Spleen (tissue), 7 donors: Measurements from ENCODE around the gene EIPR1.

Experiments
- POLR2A ChIP-seq, 3 donors: fragments of 450-650 bp; IDR thresholded peaks; one replicate each; pipeline ENCODE4 v1.5.1; 2017; ENCODE audit warnings: antibody characterized with exemption in 3 of 3, mild to moderate bottlenecking in 1 of 3
- POLR2AphosphoS5 ChIP-seq, 3 donors: sonication (generic); formaldehyde crosslinking; IDR thresholded peaks; one replicate each; pipeline ENCODE4 v1.5.1; 2017; ENCODE audit warnings: antibody characterized with exemption in 3 of 3
- TF ChIP-seq, protein P1 (sequence below), 11 experiments: fragments of 200-600 bp in 7 of 11; fragments of 450-650 bp in 4 of 11; sonication (generic) in 4 of 11; IDR thresholded peaks in 8 of 11; conservative IDR thresholded peaks in 3 of 11; 1 replicate in 7 of 11; 2 replicates in 4 of 11; pipeline versions ENCODE4 v1.4.0 to v1.8.0; 2016 to 2021; ENCODE audit warnings: antibody characterized with exemption in 11 of 11, inconsistent platforms in 4 of 11, mild to moderate bottlenecking in 1 of 11
- donor health status: DM: no; HTN: no; CAD: no; lungs with moderate emphysema.
- donor health status: DM: no; HTN: no; CAD: no.
- donor health status: DM: no; HTN: no; CAD: no.

DNA sequence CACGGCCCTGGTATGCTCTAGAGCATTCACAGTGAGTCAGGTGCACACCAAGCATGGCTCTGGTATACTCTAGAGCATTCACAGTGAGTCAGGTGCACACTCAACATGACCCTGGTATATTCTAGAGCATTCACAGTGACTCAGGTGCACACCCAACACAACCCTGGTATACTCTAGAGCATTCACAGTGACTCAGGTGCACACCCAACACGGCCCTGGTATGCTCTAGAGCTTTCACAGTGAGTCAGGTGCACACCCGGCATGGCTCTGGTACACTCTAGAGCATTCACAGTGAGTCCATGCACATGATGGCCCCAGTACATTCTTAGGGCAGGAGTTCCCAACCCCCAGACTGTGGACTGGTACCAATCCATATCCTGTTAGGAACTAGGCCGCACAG, 158.1 kb downstream of the EIPR1 start:
- TF ChIP-seq, protein P1, sequence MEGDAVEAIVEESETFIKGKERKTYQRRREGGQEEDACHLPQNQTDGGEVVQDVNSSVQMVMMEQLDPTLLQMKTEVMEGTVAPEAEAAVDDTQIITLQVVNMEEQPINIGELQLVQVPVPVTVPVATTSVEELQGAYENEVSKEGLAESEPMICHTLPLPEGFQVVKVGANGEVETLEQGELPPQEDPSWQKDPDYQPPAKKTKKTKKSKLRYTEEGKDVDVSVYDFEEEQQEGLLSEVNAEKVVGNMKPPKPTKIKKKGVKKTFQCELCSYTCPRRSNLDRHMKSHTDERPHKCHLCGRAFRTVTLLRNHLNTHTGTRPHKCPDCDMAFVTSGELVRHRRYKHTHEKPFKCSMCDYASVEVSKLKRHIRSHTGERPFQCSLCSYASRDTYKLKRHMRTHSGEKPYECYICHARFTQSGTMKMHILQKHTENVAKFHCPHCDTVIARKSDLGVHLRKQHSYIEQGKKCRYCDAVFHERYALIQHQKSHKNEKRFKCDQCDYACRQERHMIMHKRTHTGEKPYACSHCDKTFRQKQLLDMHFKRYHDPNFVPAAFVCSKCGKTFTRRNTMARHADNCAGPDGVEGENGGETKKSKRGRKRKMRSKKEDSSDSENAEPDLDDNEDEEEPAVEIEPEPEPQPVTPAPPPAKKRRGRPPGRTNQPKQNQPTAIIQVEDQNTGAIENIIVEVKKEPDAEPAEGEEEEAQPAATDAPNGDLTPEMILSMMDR (IDR thresholded peaks at IDR 0.05 in 8 of 11, conservative IDR thresholded peaks at IDR 0.05 in 3 of 11), result no peak
- no peak for TF ChIP-seq POLR2AphosphoS5 (IDR thresholded peaks at IDR 0.05)
- no peak for TF ChIP-seq POLR2A (IDR thresholded peaks at IDR 0.05)
